Esophagus (tissue), 2 donors: ENCODE measurements around the gene AMT. TPM values are rescaled to one million over a fixed set of nuclear protein-coding genes. Genes with fewer than 3 reads are reported as not detected.

Source experiments
- H3K27ac ChIP-seq, 2 donors: one replicate each; pipeline ENCODE4 v1.5.1; 2013; ENCODE audit warnings: low read depth in 2 of 2, mild to moderate bottlenecking in 2 of 2, inconsistent platforms in 1 of 2, low read length in 1 of 2, moderate library complexity in 1 of 2
- H3K27me3 ChIP-seq, 2 donors: one replicate each; pipeline ENCODE4 v1.6.1; 2013; ENCODE audit warnings: low read length in 2 of 2, control low read depth in 1 of 2, mild to moderate bottlenecking in 1 of 2; ENCODE audit not compliant: insufficient read depth in 2 of 2, control insufficient read depth in 1 of 2
- H3K36me3 ChIP-seq, 2 donors: one replicate each; pipeline ENCODE4 v1.6.1; 2013; ENCODE audit warnings: low read length in 1 of 2; ENCODE audit not compliant: control insufficient read depth in 2 of 2, insufficient read depth in 2 of 2
- H3K4me1 ChIP-seq, 2 donors: one replicate each; pipeline ENCODE4 v1.6.1; 2013; ENCODE audit warnings: low read length in 1 of 2; ENCODE audit not compliant: control insufficient read depth in 2 of 2, insufficient read depth in 2 of 2
- H3K4me3 ChIP-seq, 2 donors: one replicate each; pipeline ENCODE4 v1.5.1; 2013; ENCODE audit warnings: low read length in 2 of 2, mild to moderate bottlenecking in 2 of 2, low read depth in 1 of 2, moderate library complexity in 1 of 2
- H3K9me3 ChIP-seq, 2 donors: one replicate each; pipeline ENCODE4 v1.6.1; 2013; ENCODE audit warnings: mild to moderate bottlenecking in 2 of 2, low read depth in 1 of 2, low read length in 1 of 2, moderate library complexity in 1 of 2; ENCODE audit not compliant: control insufficient read depth in 2 of 2, insufficient read depth in 1 of 2
- WGBS, 2 donors: extraction: QIAGEN DNeasy Blood & Tissue Kit; methylation state at CpG; one replicate each; pipeline ENCODE4 v1.1.7; 2013; 5-methylcytosine and 5-hydroxymethylcytosine counted together
- polyA plus RNA-seq, 2 donors: library from polyadenylated mRNA; stranded (reverse); fragments of 200-250 nt; gene quantifications; one replicate each; pipeline ENCODE4 v1.2.3, GENCODE V29; 2013
- donor health status: healthy with polysubstance abuse.
- donor health status: Bipolar disorder and iron deficiency.

Gene AMT
- polyA plus RNA-seq, 2 donors, result 3.4 to 14.2 TPM

GRCh38 chr3:49460956-49461355, 38.7 kb upstream of the AMT start:
- Histone ChIP-seq H3K27me3 (no peaks in the 10 kb centered on the region), H3K4me3 (no peak overlapping the region), H3K36me3 (no peaks in the 10 kb centered on the region), H3K4me1 (peaks cover 3 to 11% of the 10 kb centered on the region in 2 donors), H3K9me3 (no peaks in the 10 kb centered on the region), H3K27ac (no peak overlapping the region)
- 80 to 86% methylated on average over 4 of the region's 4 CpGs for WGBS, 2 donors

GRCh38 chr3:49460188-49460890, 38.1 kb upstream of the AMT start:
- Histone ChIP-seq H3K27me3 (no peaks in the 10 kb centered on the region), H3K9me3 (no peaks in the 10 kb centered on the region), H3K4me1 (peaks cover 3 to 12% of the 10 kb centered on the region in 2 donors), H3K27ac (no peak overlapping the region), H3K36me3 (no peaks in the 10 kb centered on the region), H3K4me3 (no peak overlapping the region)
- WGBS, 2 donors, result 73 to 86% methylated on average over 2 of the region's 2 CpGs

GRCh38 chr3:49456466-49456865, 34.2 kb upstream of the AMT start:
- Histone ChIP-seq H3K4me1 (peaks cover 3 to 8% of the 10 kb centered on the region in 2 donors), H3K27me3 (no peaks in the 10 kb centered on the region), H3K9me3 (no peaks in the 10 kb centered on the region), H3K4me3 (no peak overlapping the region), H3K27ac (no peak overlapping the region), H3K36me3 (no peaks in the 10 kb centered on the region)
- 89 to 91% methylated on average over 3 of the region's 3 CpGs for WGBS, 2 donors

- Histone ChIP-seq H3K27me3 (no peaks in the 10 kb centered on the region), H3K4me3 (no peak overlapping the region), H3K9me3 (no peaks in the 10 kb centered on the region), H3K27ac (no peak overlapping the region), H3K36me3 (no peaks in the 10 kb centered on the region), H3K4me1 (peaks cover 0 to 3% of the 10 kb centered on the region in 2 donors)
- 67 to 70% methylated on average over 3 of the region's 3 CpGs for WGBS, 2 donors
Observed at GRCh38 chr3:49454898-49455681, 32.8 kb upstream of the AMT start.

- Histone ChIP-seq H3K27me3 (no peaks in the 10 kb centered on the region), H3K9me3 (no peaks in the 10 kb centered on the region), H3K27ac (no peak overlapping the region), H3K36me3 (no peaks in the 10 kb centered on the region), H3K4me3 (no peak overlapping the region), H3K4me1 (peaks cover 0 to 3% of the 10 kb centered on the region in 2 donors)
- WGBS, 2 donors, result 77 to 84% methylated on average over 2 of the region's 2 CpGs
Observed at GRCh38 chr3:49454458-49454857, 32.2 kb upstream of the AMT start.

- no peaks in the 10 kb centered on the region for H3K27me3 ChIP-seq
- no peak overlapping the region for H3K4me3 ChIP-seq
- peaks cover 0 to 3% of the 10 kb centered on the region in 2 donors for H3K4me1 ChIP-seq
- H3K9me3 ChIP-seq, result no peaks in the 10 kb centered on the region
- H3K27ac ChIP-seq, result no peak overlapping the region
- WGBS, 2 donors, result 93 to 96% methylated on average over 4 of the region's 4 CpGs
- H3K36me3 ChIP-seq, result no peaks in the 10 kb centered on the region
Observed at GRCh38 chr3:49453621-49454020, 31.3 kb upstream of the AMT start.

- H3K4me3 ChIP-seq, result no peak overlapping the region
- H3K27me3 ChIP-seq, result no peaks in the 10 kb centered on the region
- 93 to 94% methylated on average over 5 of the region's 5 CpGs for WGBS, 2 donors
- H3K36me3 ChIP-seq, result no peaks in the 10 kb centered on the region
- no peaks in the 10 kb centered on the region for H3K9me3 ChIP-seq
- H3K27ac ChIP-seq, result no peak overlapping the region
- H3K4me1 ChIP-seq, result no peaks in the 10 kb centered on the region
Observed at GRCh38 chr3:49445391-49445790, 23.1 kb upstream of the AMT start.

- Histone ChIP-seq H3K4me1 (no peaks in the 10 kb centered on the region), H3K9me3 (no peaks in the 10 kb centered on the region), H3K36me3 (no peaks in the 10 kb centered on the region), H3K27ac (no peak overlapping the region), H3K4me3 (no peak overlapping the region), H3K27me3 (no peaks in the 10 kb centered on the region)
- 89 to 92% methylated on average over 5 of the region's 5 CpGs for WGBS, 2 donors
Observed at GRCh38 chr3:49434731-49435130, 12.5 kb upstream of the AMT start.

- H3K4me3 ChIP-seq, result peak overlapping the region; percentile 62 to 82
- H3K36me3 ChIP-seq, result peaks cover 0 to 7% of the 10 kb centered on the region in 2 donors
- peaks cover 0 to 2% of the 10 kb centered on the region in 2 donors for H3K4me1 ChIP-seq
- H3K27ac ChIP-seq, result peak overlapping the region; percentile 88 to 95
- WGBS, 2 donors, result 4 to 5% methylated on average over 9 of the region's 9 CpGs
- H3K9me3 ChIP-seq, result no peaks in the 10 kb centered on the region
- H3K27me3 ChIP-seq, result no peaks in the 10 kb centered on the region
Observed at GRCh38 chr3:49428752-49429080, 6.4 kb upstream of the AMT start.

- WGBS, 2 donors, result 87 to 88% methylated on average over 2 of the region's 2 CpGs
- Histone ChIP-seq H3K9me3 (no peaks in the 10 kb centered on the region), H3K36me3 (peaks cover 0 to 7% of the 10 kb centered on the region in 2 donors), H3K27ac (no peak overlapping the region), H3K4me1 (peaks cover 0 to 4% of the 10 kb centered on the region in 2 donors), H3K4me3 (no peak overlapping the region), H3K27me3 (no peaks in the 10 kb centered on the region)
Observed at GRCh38 chr3:49427586-49427985, 5.3 kb upstream of the AMT start.
